ENCODE measurements around the gene MAGEA1.
"Not testable (repeated sequence)": the region's sequence is repeated elsewhere in the genome, so short reads cannot be mapped to it uniquely, and the experiment has no call there.

Gene MAGEA1, protein sequence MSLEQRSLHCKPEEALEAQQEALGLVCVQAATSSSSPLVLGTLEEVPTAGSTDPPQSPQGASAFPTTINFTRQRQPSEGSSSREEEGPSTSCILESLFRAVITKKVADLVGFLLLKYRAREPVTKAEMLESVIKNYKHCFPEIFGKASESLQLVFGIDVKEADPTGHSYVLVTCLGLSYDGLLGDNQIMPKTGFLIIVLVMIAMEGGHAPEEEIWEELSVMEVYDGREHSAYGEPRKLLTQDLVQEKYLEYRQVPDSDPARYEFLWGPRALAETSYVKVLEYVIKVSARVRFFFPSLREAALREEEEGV

GRCh38 chrX:153179131-153179530 lies at the start of gene MAGEA1:
Gene MAGEA1 (plus strand): TSS chrX:153179284. CDS start chrX:153182390, 3,106 bp downstream.
- no peak for DNase-seq

- not testable (repeated sequence) for DNase-seq
Measured at GRCh38 chrX:153132924-153133323, 46.2 kb upstream of the MAGEA1 start.

- not testable (repeated sequence) for DNase-seq
Measured at GRCh38 chrX:153139074-153139473, 40.0 kb upstream of the MAGEA1 start.

GRCh38 chrX:153146288-153146687 lies 32.8 kb upstream of the MAGEA1 start:
- not testable (repeated sequence) for DNase-seq

- DNase-seq: no peak
Measured at GRCh38 chrX:153153516-153153915, 25.6 kb upstream of the MAGEA1 start.

DNA sequence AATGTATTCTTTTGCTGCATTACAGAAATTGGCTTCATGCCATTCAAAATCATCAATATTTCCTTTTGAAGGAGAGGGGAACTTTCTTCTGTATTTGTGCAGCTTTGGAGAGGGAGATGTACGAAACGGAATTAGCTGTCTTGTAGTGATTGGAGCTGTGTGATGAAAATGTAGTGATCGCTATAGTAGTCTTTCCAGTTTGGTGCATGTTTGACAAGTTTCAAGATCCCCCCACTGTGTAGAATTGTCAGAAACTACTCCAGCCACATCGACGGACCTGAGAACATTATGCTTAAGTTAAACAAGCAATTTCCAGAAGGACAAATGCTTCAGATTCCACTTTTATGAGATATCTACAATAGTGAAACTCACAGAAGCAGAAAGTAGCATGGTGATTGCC lies 21.6 kb upstream of the MAGEA1 start:
- DNase-seq: no peak

DNA sequence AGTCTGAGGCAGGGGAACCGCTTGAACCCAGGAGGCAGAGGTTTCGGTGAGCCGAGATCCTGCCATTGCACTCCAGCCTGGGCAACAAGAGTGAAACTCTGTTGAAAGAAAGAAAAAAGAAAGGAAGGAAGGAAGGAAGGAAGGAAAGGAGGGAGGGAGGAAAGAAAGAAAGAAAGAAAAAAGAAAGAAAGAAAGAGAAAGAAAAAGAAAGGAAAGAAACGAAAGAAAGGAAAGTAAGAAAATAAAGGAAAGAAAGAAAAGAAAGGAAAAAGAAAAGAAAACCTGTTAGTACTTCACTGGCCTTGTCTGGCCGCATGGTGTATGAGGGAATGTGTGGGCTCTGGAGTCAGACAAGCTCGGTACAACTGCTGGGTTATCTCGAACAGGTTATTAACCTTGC lies 20.8 kb upstream of the MAGEA1 start:
- DNase-seq: no peak

DNA sequence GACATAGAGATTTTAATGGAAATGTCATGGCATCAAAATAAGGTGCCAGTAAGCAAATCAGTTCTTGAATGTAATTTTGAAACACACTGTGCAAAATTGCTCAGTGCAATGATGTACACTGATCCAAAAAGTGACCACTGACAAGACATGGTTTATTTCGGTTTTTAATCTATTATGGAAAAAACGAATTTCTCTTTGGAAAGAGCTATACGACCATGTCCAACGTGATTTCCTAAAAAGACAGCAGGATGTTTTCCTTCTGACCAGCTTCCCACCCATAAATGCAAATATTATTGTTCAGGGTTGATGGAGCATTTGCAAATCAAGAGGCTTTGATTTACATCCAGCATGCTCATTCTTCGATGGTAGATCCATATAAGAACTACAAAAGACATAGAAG lies 17.1 kb upstream of the MAGEA1 start:
- DNase-seq: no peak

- DNase-seq: no peak
Measured at GRCh38 chrX:153164733-153165132, 14.4 kb upstream of the MAGEA1 start.

- not testable (repeated sequence) for DNase-seq
Measured at GRCh38 chrX:153168423-153168822, 10.7 kb upstream of the MAGEA1 start.

- no peak for DNase-seq
Measured at GRCh38 chrX:153181822-153182221, 2.7 kb downstream of the MAGEA1 start.

DNA sequence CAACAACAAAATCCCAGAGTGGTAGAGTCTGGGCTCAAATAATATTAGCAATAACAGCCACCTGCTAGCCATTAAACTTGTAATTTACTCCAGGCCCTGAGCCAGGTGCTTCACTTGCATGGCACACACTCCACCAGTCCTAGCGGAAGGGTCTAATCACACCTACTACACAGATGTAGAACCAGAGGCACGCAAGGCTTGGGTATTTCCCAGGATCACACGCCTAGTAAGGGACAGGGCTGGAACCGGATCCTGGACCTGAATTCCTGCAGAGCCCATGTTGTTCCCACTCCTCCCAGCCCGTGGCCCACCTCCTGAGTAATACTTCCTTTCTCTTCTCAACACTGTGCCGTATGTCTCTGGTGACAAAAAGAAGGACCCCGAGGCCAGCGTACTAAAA lies 5.7 kb downstream of the MAGEA1 start:
- no peak for DNase-seq

GRCh38 chrX:153190381-153190780 lies 11.3 kb downstream of the MAGEA1 start:
- DNase-seq: no peak

DNA sequence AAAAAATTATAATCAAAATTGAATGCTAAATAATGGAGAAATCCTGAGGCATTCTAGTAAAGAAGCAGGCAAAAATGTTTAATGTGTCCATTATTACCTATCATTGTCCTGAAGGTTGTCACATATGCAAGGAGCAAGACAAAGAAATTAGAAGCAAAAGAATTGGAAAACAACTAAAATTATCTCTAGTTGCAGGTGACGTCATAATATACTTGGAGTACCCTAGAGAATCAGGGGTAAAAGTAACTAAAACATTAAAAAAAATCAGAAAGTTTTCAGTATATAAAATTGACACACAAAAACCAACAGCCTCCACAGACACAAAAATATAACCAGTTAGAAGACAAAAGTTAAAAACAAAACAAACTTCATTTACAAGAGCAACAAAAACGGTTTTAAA lies 21.4 kb downstream of the MAGEA1 start:
- DNase-seq: no peak

DNA sequence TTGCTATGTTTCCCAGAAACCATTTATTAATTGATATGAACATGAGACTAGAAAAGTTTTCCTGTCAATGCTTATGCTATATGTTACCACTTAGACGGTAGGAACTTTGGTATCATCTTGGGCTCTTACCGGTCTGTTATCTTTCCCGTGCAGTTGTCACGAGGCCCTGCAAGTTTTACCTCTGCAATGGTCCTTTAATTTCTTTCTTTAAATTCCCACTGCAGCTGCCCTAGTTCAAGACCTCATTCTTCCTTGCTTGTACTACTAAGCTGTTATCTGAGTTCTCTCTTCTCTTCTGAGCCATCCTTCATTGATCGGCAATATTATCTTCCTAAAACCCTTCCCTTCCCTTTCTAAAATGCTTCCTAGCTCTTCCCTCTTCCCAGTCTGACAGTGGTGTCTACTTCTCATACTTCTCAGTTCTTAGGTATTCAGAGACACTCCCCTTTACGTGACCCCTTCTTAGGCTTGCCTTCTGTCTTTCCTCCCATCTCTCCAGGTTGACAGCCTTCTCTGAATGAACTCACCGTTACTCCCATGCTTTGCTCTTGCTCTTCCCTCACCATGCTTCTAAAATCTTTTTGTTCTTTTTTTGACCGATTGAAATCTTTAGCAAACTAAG lies 27.5 kb downstream of the MAGEA1 start:
- DNase-seq: no peak

GRCh38 chrX:153209347-153209746 lies 30.3 kb downstream of the MAGEA1 start:
- no peak for DNase-seq

DNA sequence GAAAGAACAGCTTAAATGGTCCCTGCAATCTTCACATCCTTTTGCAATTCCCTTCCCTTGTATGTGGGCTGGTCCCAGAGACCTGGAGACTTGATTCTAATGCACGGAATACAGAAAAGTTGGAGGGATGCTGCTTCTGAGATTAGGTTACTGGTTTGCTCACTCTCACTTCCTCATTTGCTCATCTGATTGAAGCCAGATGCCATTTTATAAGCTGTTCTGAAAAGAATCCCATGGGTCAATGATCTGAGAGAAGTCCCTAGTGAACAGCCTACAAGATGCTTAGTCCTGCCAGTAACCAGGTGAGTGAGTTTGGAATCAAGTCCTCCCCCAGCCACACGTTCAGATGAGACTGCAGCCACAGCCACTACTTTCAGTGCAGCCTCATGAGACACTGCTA lies 35.9 kb downstream of the MAGEA1 start:
- DNase-seq: no peak

GRCh38 chrX:153216926-153217325 lies 37.8 kb downstream of the MAGEA1 start:
- no peak for DNase-seq

DNA sequence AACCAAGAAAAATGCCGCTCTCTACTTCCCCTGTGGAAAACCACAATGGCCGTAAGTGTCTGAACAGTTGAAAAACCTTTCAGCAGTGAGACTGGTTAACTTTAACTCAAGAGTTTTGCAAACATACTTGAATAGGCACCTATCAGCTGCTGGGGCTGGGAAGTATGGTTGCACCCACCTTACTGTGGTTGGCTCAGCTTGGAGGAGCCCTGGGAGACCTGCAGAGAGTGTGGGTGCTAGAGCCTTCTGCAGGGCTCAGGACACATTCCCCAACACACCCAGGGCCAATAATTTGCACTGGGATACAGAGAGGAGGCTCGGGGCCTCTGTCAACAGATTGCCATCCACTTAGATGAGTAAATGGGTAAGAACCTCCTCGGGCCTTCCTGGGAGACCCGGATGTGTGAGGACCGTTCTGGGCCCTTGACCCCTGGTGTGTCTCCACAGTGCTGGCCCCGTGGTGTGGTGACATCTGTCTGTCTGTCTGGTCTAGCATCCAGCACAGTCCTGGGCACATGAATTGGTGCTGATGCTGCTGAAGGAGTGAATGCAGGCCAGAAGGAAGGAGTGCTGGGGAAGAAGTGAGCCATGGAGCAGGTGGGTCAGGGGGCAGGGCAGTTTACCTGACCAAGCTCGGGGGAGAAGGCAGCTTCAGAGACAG lies 46.5 kb downstream of the MAGEA1 start:
- no peak for DNase-seq

GRCh38 chrX:153226344-153227185 lies 47.5 kb downstream of the MAGEA1 start:
- peak; percentile 95 for DNase-seq

All from islet precursor cell (in vitro differentiated cells).